T1000 (cell line): ENCODE measurements around the gene LEFTY1.

ENCODE experiments used
- DNase-seq: peaks from one replicate; lab custom pipeline; 2025; ENCODE audit warnings: mixed read lengths; lab: John Stamatoyannopoulos, UW

LEFTY1 gene

GRCh38 chr1:225871359-225872074 is 17.4 kb downstream of the LEFTY1 start:
- DNase-seq, result no peak

GRCh38 chr1:225870911-225871310 is 18.0 kb downstream of the LEFTY1 start:
- no peak for DNase-seq

- DNase-seq, result no peak
Observed at GRCh38 chr1:225868631-225869330, 20.2 kb downstream of the LEFTY1 start.

- no peak for DNase-seq
Observed at GRCh38 chr1:225866981-225867380, 22.0 kb downstream of the LEFTY1 start.

GRCh38 chr1:225866061-225866837 is 22.7 kb downstream of the LEFTY1 start:
- no peak for DNase-seq

GRCh38 chr1:225865514-225865913 is 23.4 kb downstream of the LEFTY1 start:
- no peak for DNase-seq

- no peak for DNase-seq
Observed at GRCh38 chr1:225863167-225863566, 25.8 kb downstream of the LEFTY1 start.

- no peak for DNase-seq
Observed at GRCh38 chr1:225862581-225862950, 26.4 kb downstream of the LEFTY1 start.

- DNase-seq, result no peak
Observed at GRCh38 chr1:225861834-225862580, 26.9 kb downstream of the LEFTY1 start.

GRCh38 chr1:225860876-225861441 is 28.0 kb downstream of the LEFTY1 start:
- DNase-seq, result no peak

- DNase-seq, result no peak
Observed at GRCh38 chr1:225860107-225860506, 28.8 kb downstream of the LEFTY1 start.

- DNase-seq, result no peak
Observed at GRCh38 chr1:225859151-225859550, 29.8 kb downstream of the LEFTY1 start.

GRCh38 chr1:225857256-225857655 is 31.7 kb downstream of the LEFTY1 start:
- DNase-seq, result no peak

GRCh38 chr1:225855503-225856300 is 33.2 kb downstream of the LEFTY1 start:
- DNase-seq, result no peak

GRCh38 chr1:225853441-225853840 is 35.5 kb downstream of the LEFTY1 start:
- no peak for DNase-seq

- DNase-seq, result no peak
Observed at GRCh38 chr1:225852413-225853124, 36.4 kb downstream of the LEFTY1 start.

GRCh38 chr1:225851805-225852204 is 37.1 kb downstream of the LEFTY1 start:
- DNase-seq, result no peak

GRCh38 chr1:225850370-225850769 is 38.6 kb downstream of the LEFTY1 start:
- DNase-seq, result no peak

- DNase-seq, result no peak
Observed at GRCh38 chr1:225849925-225850324, 39.0 kb downstream of the LEFTY1 start.
